ENCODE data around the gene GRAMD1A. TPM values are rescaled to one million over a fixed set of nuclear protein-coding genes. Genes with fewer than 3 reads are reported as not detected.
A peak's percentile ranks its signal among the peaks of the same experiment; 100 is the strongest.
"Not testable (repeated sequence)": the region's sequence is repeated elsewhere in the genome, so short reads cannot be mapped to it uniquely, and the experiment has no call there.

Gene GRAMD1A
- total RNA-seq, 2 experiments from 2014 or later: 106 to 114 TPM

- H3K4me3 Mint-ChIP-seq; POLR2A ChIA-PET; DNase-seq; H3K27me3 Mint-ChIP-seq; H3K9me3 Mint-ChIP-seq; H3K27ac Mint-ChIP-seq; H3K4me1 Mint-ChIP-seq; H3K36me3 Mint-ChIP-seq (ENCODE audit: low read depth): not testable (repeated sequence)
- CTCF ChIA-PET: interaction anchor here (0.6 to 0.7 kb wide), 2 partner anchors 113 to 1379 kb away, joined by 3 read pairs; no protein-coding TSS in a partner anchor
These were observed 51.1 kb downstream of the GRAMD1A start for GRCh38 chr19:35051268-35051667.

- Mint-ChIP-seq H3K4me1 (no peaks in the 10 kb centered on the region), H3K36me3 (ENCODE audit: low read depth) (no peaks in the 10 kb centered on the region), H3K27me3 (peaks cover 5% of the 10 kb centered on the region), H3K9me3 (no peaks in the 10 kb centered on the region), H3K27ac (no peak overlapping the region), H3K4me3 (no peak overlapping the region)
- ChIA-PET POLR2A (no interaction called here), CTCF (interaction anchor here (0.6 kb wide), 1 partner anchor 113 kb away, joined by 3 read pairs; no protein-coding TSS in a partner anchor)
- no peak for DNase-seq
These were observed 51.7 kb downstream of the GRAMD1A start for GRCh38 chr19:35051796-35052195.

GRCh38 chr19:35052599-35053190 is 52.6 kb downstream of the GRAMD1A start:
- Mint-ChIP-seq H3K27ac (peak overlapping the region; percentile 36), H3K36me3 (ENCODE audit: low read depth) (no peaks in the 10 kb centered on the region)

GRCh38 chr19:35053667-35054293 is 53.7 kb downstream of the GRAMD1A start:
- Mint-ChIP-seq H3K4me1 (no peaks in the 10 kb centered on the region), H3K9me3 (no peaks in the 10 kb centered on the region), H3K27me3 (peaks cover 5% of the 10 kb centered on the region), H3K36me3 (ENCODE audit: low read depth) (no peaks in the 10 kb centered on the region), H3K4me3 (no peak overlapping the region), H3K27ac (no peak overlapping the region)
- no peak for DNase-seq
- ChIA-PET POLR2A (no interaction called here), CTCF (no interaction called here)

More at GRCh38 chr19:35052599-35053190, 52.6 kb downstream of the GRAMD1A start:
- no peak for DNase-seq
- ChIA-PET CTCF (no interaction called here), POLR2A (no interaction called here)
- Mint-ChIP-seq H3K4me3 (no peak overlapping the region), H3K9me3 (no peaks in the 10 kb centered on the region), H3K4me1 (no peaks in the 10 kb centered on the region), H3K27me3 (peaks cover 5% of the 10 kb centered on the region)

- DNase-seq: no peak
- Mint-ChIP-seq H3K9me3 (no peaks in the 10 kb centered on the region), H3K27me3 (peaks cover 5% of the 10 kb centered on the region), H3K4me1 (no peaks in the 10 kb centered on the region), H3K27ac (no peak overlapping the region), H3K36me3 (ENCODE audit: low read depth) (no peaks in the 10 kb centered on the region), H3K4me3 (no peak overlapping the region)
- ChIA-PET CTCF (interaction anchor here (2.4 kb wide), 1 partner anchor 11 kb away, joined by 11 read pairs; no protein-coding TSS in a partner anchor), POLR2A (no interaction called here)
These were observed 54.5 kb downstream of the GRAMD1A start for GRCh38 chr19:35054626-35055025.

- H3K4me3 Mint-ChIP-seq: no peak overlapping the region
- H3K27me3 Mint-ChIP-seq: peaks cover 5% of the 10 kb centered on the region
- ChIA-PET POLR2A (no interaction called here), CTCF (interaction anchor here (2.4 kb wide), 1 partner anchor 12 kb away, joined by 11 read pairs; no protein-coding TSS in a partner anchor)
- H3K36me3 Mint-ChIP-seq (ENCODE audit: low read depth): no peaks in the 10 kb centered on the region
- no peaks in the 10 kb centered on the region for H3K9me3 Mint-ChIP-seq
- no peak overlapping the region for H3K27ac Mint-ChIP-seq
- no peaks in the 10 kb centered on the region for H3K4me1 Mint-ChIP-seq
- no peak for DNase-seq
These were observed 55.6 kb downstream of the GRAMD1A start for GRCh38 chr19:35055715-35056179.

- DNase-seq: no peak
- ChIA-PET CTCF (interaction anchor here (0.7 to 2.4 kb wide), 2 partner anchors 13 to 21 kb away, joined by 3 to 11 read pairs; no protein-coding TSS in a partner anchor), POLR2A (no interaction called here)
- Mint-ChIP-seq H3K4me3 (no peak overlapping the region), H3K27ac (no peak overlapping the region), H3K4me1 (no peaks in the 10 kb centered on the region), H3K9me3 (no peaks in the 10 kb centered on the region), H3K36me3 (ENCODE audit: low read depth) (no peaks in the 10 kb centered on the region), H3K27me3 (peaks cover 5% of the 10 kb centered on the region)
These were observed 56.5 kb downstream of the GRAMD1A start for GRCh38 chr19:35056513-35057063.

GRCh38 chr19:35058370-35058769 is 58.2 kb downstream of the GRAMD1A start:
- no peaks in the 10 kb centered on the region for H3K9me3 Mint-ChIP-seq
- H3K27me3 Mint-ChIP-seq: peaks cover 5% of the 10 kb centered on the region
- DNase-seq: no peak
- CTCF ChIA-PET: no interaction called here
- no peak overlapping the region for H3K27ac Mint-ChIP-seq
- POLR2A ChIA-PET: no interaction called here
- no peaks in the 10 kb centered on the region for H3K36me3 Mint-ChIP-seq (ENCODE audit: low read depth)
- no peak overlapping the region for H3K4me3 Mint-ChIP-seq
- H3K4me1 Mint-ChIP-seq: no peaks in the 10 kb centered on the region

GRCh38 chr19:35059006-35059798 is 59.1 kb downstream of the GRAMD1A start:
- Mint-ChIP-seq H3K9me3 (no peaks in the 10 kb centered on the region), H3K4me1 (no peaks in the 10 kb centered on the region), H3K36me3 (ENCODE audit: low read depth) (no peaks in the 10 kb centered on the region), H3K4me3 (no peak overlapping the region), H3K27ac (no peak overlapping the region), H3K27me3 (peaks cover 5% of the 10 kb centered on the region)
- POLR2A ChIA-PET: no interaction called here
- CTCF ChIA-PET: no interaction called here
- no peak for DNase-seq

GRCh38 chr19:35059799-35060091 is 59.6 kb downstream of the GRAMD1A start:
- Mint-ChIP-seq H3K4me1 (no peaks in the 10 kb centered on the region), H3K36me3 (ENCODE audit: low read depth) (no peaks in the 10 kb centered on the region), H3K4me3 (no peak overlapping the region), H3K27me3 (peaks cover 5% of the 10 kb centered on the region), H3K9me3 (no peaks in the 10 kb centered on the region), H3K27ac (no peak overlapping the region)
- ChIA-PET CTCF (no interaction called here), POLR2A (no interaction called here)
- no peak for DNase-seq

GRCh38 chr19:35060160-35060855 is 60.2 kb downstream of the GRAMD1A start:
- ChIA-PET CTCF (no interaction called here), POLR2A (no interaction called here)
- Mint-ChIP-seq H3K27ac (no peak overlapping the region), H3K4me1 (no peaks in the 10 kb centered on the region), H3K36me3 (ENCODE audit: low read depth) (no peaks in the 10 kb centered on the region), H3K9me3 (no peaks in the 10 kb centered on the region), H3K27me3 (peaks cover 5% of the 10 kb centered on the region), H3K4me3 (no peak overlapping the region)
- no peak for DNase-seq

- ChIA-PET CTCF (no interaction called here), POLR2A (no interaction called here)
- Mint-ChIP-seq H3K27me3 (no peaks in the 10 kb centered on the region), H3K27ac (no peak overlapping the region), H3K9me3 (peaks cover 3% of the 10 kb centered on the region), H3K36me3 (ENCODE audit: low read depth) (no peaks in the 10 kb centered on the region), H3K4me1 (peaks cover 3% of the 10 kb centered on the region), H3K4me3 (no peak overlapping the region)
- DNase-seq: no peak
These were observed 61.7 kb downstream of the GRAMD1A start for GRCh38 chr19:35061583-35062373.

Data from activated CD4-positive, alpha-beta T cell treated with anti-CD3 and anti-CD28 coated beads, Interleukin-2, amount 10 ng/mL, durations not matched to agents 7 days and 5 days (primary cell).